Epidermal melanocyte (primary cell): ENCODE results near the gene SRCIN1.

Experiments
- DNase-seq: peaks from one replicate; pipeline ENCODE4 v3.0.0; 2011; ENCODE audit warnings: low spot score; ENCODE audit not compliant: insufficient read length

The SRCIN1 gene

DNA sequence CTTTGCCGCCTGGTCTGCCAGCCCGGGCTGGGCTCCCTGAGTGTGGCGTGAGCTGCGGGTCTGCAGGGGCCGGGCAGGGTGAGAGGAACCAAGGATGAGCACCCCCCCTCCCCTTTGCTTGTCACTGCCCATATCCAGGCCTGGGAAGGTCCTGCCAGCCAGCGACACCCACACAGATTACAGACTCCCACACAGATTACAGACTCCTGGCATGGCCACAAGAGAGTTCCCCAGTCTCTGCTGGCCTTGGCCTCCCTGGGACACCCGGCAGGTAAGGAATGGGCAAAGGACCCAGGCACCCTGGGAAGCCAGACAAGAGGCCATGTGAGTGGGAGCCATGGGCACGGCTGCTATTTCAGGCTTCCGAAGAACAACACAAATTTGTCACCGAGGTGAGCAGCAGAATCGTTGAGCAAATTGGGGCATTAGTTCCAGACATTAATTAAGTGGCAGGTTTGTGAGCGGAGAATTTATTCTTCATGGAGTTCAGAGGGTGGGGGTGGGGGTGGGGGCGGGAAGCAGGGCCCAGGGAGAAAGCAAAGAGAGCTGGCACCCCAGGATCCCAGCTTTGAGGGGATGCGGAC lies 41.4 kb downstream of the SRCIN1 start:
- no peak for DNase-seq

DNA sequence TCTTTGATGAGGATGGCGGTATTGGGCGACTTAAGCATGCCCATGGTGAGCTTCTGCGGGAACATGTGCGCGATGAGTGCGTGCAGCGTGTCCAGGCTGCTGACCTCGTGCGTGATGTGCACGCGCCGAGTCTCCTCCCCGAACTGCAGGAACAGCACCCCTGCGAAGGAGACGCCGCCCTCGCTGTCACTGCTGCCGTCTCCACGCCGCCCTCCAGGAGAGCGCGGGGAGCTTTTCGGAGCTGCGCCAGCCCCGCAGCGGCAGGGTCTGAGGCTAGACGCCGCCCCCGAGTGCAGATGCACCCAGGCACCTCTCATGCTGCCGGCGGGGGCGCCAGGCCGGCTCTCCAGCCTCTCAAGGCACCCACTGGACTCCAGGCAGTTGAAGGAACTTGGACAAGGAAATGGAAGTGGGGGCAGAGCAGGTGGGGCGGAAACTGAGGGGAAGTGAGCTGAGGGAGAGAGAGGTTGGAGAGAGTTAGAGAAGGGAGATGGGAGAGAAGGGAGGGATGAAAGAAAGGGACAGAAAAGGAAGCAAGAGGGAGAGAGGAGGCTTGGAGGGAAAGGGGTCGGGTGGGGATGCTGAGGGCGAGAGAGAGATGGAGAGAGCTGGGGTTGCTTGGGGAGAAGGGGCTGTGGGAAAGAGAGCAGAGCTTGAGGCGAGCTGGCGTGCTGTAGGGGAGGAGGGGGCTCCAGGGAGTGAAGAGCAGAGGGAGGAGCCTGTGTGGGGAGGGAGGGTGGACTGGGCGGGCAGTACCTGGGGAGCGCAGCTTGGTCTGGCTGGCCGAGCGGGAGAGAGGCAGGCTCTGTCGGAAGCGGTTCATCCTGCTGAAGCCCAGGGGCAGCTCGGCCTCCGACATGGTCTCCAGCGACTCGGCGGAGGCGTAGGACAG lies 42.1 kb downstream of the SRCIN1 start:
- no peak for DNase-seq

DNA sequence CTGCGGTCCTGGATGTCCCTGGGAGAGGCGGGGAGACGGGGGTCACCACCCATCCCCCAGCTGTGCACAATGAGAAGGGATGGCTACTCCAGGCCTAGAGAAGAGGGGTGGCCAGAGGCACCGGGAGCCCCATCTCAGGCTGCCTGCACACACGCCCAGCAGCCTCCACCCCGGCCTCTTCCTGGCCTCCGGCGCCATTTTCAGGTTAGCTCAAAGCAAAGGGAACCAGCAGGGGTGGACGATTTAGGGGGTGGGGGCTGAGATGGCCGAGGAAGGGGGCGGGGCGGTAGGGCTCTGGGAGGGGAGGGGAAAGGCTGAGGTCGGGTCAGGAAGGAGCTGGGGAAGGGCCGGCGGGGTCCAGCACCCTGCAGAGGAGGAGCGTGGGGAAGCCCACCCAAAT lies 42.8 kb downstream of the SRCIN1 start:
- DNase-seq = no peak

DNA sequence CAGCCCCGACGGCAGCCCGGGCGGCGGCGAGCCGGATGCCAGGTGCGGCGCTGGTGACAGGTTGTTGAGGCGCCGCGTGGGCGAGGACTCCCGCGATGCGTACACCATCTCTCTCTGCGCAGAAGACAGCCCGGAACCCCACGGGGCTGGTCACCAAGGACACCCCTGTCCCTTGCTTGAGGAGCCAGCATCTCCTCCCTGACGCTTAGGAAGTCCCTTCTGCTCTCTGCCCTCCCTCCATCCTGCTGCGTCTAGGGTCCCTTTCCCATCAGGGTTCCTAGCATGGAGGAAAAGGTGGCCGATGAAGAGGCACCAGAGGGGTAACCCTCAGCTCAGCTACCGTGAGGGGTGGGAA lies 43.6 kb downstream of the SRCIN1 start:
- no peak for DNase-seq

DNA sequence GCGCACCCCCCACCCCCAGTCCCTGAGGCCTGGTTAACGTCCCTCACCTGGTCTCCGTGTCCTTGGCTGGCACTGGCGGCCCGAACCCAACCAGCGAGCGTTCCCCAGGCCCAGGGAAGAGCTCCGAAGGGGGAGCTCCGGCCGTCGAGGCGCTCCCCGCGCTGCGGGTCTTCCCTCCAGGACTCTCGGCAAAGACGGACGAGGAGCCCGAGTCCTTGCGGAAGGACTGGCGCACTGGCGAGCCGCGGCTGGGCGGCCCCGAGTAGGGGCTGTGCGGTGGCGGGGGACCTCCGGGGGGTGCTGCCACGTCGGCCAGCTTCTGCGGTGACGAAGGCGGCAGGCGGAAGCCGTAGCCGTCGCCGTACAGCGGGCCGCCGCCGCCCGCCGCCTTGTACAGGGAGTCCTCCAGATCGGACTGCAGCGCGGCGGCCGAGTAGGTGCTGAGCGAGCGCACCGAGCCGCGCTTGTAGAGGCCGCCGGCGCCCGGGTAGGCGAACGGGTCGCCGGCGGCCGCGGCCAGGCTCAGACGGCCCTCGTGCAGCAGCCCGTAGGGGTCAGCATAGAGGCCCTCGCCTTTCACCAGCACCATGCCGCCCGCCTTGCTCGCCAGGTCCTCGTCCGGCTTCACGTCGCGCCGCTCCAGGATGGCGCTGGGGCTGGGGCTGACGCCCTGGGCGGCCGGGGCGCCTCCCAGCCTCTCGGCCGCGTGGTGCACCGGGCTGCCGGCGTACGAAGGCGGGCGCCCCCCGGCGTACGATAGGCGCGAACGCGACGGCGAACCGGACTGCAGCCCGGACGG lies 44.1 kb downstream of the SRCIN1 start:
- DNase-seq = no peak

DNA sequence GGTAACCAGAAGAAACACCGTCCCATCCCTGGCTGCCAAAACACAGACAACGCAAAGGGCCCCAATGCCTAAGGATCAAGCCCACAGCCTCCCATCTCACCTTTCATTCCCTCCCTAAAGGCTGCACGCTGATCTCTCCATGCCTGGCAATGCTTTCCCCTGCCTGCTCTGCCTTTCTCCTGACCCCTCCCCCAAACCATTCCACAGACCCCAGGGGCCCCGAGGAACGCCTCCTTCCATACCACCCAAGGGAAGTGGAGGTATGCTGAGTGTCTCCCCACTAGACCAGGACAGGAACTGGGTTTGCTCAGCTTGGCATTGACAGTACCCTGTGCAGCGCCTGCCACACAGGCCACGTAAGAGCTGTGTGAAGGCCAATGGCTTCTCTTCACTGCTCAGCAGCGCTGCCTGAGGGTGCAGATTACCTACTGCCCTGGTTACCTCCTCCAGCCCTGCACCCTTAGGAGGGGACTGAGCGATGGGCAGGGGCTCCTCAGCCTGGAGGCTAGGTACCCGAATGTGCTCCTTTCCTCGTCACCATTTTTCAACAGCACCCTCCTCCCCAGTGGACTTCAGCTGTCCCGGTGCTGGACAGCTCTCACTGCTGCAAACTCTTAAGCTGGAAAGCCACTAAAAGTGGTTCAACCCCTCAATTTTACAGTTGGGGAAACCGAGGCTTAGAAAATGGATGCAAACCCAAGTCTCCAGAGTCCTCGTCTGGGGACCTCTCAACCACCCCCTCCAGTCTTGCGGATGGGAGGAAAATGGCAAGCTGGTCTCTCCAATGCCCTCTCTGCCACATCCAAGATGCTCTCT lies 45.0 kb downstream of the SRCIN1 start:
- no peak for DNase-seq

DNA sequence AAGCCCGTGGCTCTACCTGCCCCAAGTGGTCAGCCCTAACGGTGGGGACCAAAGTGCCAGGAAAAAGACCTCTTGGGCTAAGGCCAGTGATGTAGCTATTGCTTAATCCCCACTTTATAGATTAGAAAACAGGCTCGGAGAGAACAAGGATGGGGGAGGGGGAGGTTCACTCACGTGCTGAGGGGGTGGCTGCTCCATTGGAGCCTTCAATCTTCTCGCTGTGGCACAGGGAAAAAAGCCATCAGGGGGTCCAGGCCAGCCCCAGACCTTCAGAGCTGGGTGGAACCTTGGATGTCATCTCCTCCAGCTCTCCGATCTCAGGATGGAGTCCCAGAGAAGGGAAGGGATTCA lies 45.9 kb downstream of the SRCIN1 start:
- no peak for DNase-seq

DNA sequence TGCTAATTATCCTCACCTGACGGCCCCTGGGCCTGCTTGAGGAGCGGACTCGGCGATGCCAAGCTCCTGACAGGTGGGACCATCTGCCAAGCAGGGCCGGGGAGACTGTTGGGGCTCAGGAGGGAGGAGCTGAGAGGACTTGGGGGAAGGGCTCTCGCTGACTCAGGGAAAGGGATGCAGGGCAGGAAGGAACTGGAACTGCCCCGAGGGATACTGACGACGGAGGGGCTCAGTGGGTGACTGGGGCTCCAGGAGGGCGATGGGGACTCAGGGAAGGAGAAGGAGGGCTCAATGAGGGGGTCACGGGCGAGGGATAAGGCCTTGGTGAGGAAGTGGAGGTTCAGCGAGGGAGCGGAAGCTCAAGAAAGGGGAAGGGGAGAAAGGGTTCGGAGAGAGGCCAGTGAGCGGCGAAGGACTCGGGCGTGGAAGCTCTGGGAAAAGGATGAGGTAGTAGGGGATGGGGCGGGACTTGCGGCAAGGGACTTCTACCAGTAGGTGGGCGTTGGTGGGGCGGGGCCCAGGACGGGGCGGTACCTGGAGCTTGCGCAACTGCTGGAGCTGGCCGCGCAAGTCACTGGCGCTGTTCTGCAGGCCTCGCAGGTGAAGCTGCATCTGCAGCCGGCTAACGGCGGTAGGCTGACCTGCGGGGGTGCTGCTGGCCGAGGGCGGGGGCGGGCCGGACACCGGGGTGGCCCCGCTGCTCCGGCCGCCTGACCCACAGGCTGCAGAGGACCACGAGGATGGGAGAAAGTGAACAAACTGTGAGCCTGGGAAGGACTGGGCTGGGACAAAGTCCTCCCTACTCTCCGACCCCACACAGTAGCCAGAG lies 46.5 kb downstream of the SRCIN1 start:
- DNase-seq = no peak

DNA sequence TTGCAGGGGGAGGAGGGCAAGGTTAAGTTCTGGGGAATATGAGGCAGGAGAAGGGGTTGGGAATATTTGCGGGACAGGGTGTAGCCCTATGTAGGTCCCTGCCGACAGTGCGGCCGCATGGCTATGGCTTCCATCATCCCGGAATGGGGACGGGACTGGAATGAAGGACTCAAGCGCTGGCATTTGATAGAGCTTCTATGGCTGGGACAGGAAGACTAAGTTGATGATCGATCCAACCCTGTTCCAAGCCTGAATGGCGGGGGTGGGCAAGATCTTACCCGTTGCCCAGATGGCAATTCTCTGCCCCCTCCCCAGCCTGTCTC lies 47.1 kb downstream of the SRCIN1 start:
- DNase-seq = no peak

DNA sequence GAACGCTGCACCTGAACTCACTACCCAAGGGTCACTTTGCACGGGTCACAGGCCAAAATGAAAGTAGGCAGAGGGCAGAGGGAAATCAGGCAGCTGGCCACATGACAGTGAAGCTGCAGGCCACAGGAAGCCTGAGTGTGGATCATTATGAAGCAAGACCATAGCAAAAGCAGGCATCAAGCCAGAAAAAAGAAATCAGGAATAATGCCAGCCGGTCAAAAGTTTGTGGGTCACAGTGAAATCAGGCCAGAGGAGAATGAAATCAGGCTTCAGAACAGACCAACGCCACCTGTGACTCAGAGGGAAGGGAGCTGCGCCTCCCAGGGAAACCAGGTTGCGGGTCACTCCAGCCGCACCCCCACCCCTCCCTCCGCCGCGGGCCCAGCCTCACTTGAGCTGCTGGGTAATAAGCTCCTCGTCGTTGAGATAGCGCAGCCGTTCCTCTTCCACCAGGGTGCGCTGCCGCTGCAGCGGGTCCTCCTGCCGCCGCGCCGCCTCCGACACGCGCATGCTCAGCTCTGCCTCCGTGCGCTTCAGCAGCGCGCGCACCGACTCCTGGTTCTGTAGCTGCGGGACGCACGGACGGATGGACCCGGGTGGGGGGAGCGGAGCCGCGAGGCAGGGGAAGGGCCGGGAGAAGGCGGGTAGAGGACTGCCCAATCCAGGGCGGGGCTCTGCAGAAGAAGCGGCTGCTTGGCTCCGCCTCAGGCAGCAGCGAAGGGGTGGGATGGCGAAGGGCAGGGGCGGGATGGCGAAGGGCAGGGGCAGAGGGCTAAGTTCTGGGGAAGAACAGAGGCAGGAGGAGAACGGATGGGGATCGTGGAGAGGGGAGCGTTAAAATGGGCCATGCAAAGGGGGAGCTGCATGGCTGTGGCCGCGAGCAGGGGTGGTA lies 47.7 kb downstream of the SRCIN1 start:
- peak; percentile 95 for DNase-seq

DNA sequence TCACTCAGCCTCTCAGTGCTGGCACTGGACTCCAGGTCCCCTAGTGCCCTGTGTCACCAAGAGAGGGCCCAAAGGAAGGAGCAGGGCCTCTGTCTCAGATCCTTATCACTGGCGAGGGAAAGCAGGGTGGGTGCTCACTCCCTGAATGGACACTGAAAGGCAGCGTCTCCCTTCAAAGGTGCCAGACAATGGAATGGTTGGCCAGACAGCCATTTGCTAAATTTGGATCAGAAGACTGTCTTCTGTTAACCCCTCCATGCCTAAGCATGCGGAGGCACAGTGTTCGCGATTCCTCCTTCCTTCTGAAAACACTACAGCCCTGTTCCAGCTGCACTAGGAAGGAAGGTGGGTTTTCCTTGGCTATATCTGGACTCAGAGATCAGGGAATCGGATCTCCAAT lies 48.4 kb downstream of the SRCIN1 start:
- no peak for DNase-seq

DNA sequence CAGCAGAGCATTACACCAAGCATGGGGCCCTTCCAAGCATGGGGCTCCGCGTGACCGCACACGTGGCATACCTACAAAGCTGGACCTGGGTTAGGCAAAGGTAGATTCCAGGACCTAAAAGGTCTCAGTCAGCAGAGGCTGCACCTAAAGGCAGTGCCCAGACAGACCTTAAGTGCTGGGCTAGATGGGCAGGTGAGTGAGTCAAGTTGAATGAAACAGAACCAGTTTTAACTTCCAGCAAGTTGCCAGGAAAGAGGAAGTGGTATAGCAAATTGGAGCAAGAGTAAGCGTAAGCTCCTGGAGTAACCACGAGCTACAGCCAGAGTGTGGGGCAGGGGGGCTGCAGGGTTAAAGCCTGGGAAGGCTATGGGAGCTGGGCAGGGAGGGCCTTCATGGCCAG lies 49.5 kb downstream of the SRCIN1 start:
- DNase-seq = no peak

DNA sequence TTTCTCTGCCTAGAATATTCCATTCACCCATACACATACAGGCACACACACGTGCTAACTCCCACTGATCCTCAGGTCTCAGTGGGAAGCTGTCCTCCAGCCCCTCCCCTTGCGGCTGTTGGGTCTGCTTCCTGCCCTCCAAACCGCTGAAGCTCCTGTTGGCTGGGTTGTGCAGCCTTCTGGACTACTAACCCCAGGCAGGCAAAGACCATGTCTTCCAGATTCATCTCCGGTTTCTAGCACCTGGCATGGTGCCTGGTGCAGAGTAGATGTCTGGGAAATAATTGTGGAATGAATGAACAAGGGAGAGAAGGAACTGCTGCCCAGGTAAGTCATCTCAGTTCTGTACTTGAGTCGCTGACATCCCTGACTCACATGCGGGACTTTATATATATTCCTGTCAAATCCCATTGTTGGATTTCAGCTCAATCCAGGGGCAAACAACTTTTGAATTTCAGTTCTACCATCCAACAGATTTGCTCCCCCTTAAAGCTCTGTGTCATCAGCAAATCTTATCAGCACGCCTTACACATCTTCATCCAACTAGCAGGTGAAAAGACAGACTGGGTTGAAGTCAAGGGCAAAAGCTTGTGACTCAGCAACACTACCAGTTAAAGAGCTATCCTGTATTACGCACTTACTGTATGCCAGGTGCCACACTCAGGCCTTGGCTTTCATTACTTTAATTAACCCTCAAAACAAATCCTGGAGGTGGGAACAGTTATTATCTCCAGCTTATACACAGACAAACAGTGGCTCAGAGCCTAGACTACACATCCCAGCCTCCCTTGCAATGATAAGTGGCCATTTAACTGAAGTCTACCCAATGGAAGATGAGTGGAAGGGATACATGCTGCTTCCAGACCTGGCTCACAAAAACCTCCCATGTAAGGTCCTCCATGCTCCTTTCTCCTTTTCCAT lies 51.1 kb downstream of the SRCIN1 start:
- no peak for DNase-seq

DNA sequence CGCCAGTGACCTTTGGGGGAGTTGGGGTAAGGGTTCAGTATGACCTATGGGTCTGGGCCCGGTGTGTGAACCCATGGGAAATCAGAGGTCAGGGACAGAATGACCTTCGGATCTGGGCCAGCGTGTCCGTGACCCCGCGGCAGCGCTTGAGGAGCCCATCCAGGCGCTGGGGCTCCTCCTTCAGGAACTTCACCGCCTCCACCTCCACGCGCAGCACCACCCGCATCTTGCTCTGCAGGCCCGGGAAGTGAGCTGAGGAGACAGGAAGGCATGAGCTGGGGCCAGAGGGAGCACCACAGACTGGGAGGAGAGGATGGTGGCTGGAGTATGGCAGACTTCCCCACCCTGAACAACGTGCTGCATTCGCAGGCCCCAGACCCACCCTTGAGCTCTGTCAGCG lies 53.4 kb downstream of the SRCIN1 start:
- no peak for DNase-seq

DNA sequence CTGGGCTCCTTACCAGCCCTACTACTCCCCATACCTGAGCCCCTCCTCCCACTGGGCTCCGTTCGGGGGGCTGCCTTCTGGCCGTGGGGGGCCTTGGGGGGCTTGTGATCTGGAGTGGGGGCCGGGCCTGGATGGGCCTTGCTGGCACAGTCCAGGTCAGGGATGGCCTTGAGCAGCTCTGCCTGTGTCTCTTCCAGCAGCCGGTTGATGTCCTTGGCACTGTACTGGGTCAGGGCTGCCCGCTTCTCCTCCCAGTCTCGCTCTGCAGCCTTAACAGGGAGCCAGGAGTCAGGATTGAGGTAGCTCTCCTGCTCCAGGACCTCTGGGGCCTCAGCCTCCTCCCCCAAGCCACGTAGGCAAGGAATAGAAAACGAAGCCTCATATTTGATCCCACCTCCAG lies 54.6 kb downstream of the SRCIN1 start:
- DNase-seq = no peak

DNA sequence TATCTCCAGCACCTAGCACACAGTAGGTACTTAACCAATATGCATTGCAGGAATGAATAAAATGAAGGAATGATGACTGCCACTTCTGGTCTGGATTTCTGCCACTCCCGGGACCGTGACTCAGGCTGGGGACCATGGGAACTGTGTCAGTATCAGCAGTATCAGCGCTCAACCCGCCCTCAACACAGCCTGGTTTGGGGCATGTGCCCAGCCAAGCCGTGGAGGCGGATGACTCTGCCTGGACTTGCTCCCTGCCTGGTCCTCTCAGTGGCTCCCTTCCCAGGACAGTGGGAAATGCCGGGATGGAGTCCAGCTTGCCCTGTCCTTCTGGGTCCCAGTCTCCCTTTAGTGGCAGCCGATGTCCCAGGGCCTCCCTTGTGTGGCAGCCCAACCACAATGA lies 55.1 kb downstream of the SRCIN1 start:
- no peak for DNase-seq

DNA sequence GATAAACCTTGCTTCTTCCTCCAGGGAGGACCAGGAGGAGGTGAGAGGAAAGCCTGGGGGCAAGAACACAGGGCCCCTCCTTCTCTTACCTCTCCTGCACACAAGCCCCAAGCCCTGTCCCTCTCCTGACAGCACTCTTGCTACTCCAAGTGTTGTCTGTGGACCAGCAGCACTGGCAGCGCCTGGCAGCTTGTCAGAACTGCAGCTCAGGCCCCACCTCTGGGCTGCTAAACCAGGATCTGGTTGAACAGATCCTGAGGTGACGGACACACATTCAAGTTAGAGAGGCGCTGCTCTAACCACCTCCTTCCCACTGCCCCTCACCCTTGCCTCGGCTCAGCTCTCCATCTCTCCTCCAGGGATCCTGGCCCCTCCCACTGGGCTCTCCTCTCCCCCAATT lies 56.5 kb downstream of the SRCIN1 start:
- no peak for DNase-seq

DNA sequence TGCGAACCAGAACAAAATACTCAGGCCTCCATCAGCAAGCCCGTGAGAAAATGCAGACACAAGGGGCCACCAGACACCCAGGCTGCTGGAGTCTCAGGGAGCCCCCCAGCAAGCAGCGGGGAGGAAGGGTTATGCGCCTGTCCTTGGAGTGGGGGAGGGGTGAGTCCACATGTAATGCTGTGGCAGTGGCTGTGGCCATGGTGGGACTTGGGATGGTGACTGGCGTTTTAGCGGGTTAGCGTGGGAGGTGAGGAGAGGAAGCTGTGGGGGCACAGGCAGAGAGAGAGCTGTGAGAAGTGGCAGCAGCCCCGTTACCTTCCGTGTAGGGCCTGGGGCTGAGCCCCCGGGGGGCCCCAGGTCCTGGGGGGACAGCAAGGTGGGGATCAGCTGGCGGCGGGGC lies 58.3 kb downstream of the SRCIN1 start:
- no peak for DNase-seq

DNA sequence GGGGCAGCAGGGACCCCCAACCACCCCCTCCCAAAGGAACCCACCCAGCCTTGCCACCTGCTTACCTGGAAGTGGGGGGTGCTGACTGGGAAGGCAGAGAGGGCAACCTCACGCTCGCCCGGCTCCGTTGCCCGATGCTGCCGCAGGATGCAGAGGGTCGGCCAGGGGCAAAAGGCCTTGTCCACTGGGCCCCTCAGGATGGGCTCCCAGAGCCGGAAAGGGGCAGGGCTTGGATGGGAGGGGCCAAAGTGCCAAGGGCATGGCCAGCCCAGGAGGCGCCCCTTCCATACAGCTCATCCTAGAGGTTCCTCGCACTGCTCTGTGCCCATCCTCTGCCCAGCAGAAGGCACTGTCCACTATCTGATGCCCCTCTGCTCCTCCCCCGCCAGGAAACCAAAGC lies 59.4 kb downstream of the SRCIN1 start:
- no peak for DNase-seq
